H1 (cell line): ENCODE results near the gene BCL11A.

ENCODE experiments used
- CTCF ChIP-seq, 3 experiments: IDR thresholded peaks; 1 replicate in 2 of 3; 2 replicates in 1 of 3; pipeline versions ENCODE4 v1.5.1 to v1.6.1; 2011; ENCODE audit warnings: low read length in 3 of 3, mild to moderate bottlenecking in 3 of 3, inconsistent platforms in 2 of 3, low read depth in 1 of 3, moderate library complexity in 1 of 3; ENCODE audit not compliant: insufficient read depth in 1 of 3; ENCODE audit errors: control extremely low read depth in 1 of 3
- JUND ChIP-seq: IDR thresholded peaks from 2 replicates; pipeline ENCODE4 v1.6.1; 2011; ENCODE audit warnings: mild to moderate bottlenecking, improper control_type of control experiment, low read length
- RAD21 ChIP-seq, 2 experiments: IDR thresholded peaks in 1 of 2; conservative IDR thresholded peaks in 1 of 2; 2 replicates each; pipeline ENCODE4 v1.6.1; 2011; ENCODE audit warnings: low read depth in 2 of 2, low read length in 2 of 2, improper control_type of control experiment in 1 of 2, inconsistent platforms in 1 of 2, mild to moderate bottlenecking in 1 of 2, moderate library complexity in 1 of 2
- RNF2 ChIP-seq: fragments of 200-900, 300-1000 bp; sonication (generic); IDR thresholded peaks from 2 replicates; pipeline ENCODE4 v1.7.1; 2016; ENCODE audit warnings: borderline replicate concordance, low read depth, mild to moderate bottlenecking, antibody characterized with exemption, low read length; ENCODE audit not compliant: poor library complexity, severe bottlenecking; ENCODE audit errors: missing control alignments
- YY1 ChIP-seq: IDR thresholded peaks from 2 replicates; pipeline ENCODE4 v1.6.1; 2011; ENCODE audit warnings: low read depth, mild to moderate bottlenecking, low read length

- no peak for TF ChIP-seq RNF2
- no peak for TF ChIP-seq YY1
- TF ChIP-seq CTCF (IDR thresholded peaks at IDR 0.05; ENCODE audit: control extremely low read depth in 1 of 3, insufficient read depth in 1 of 3, low read depth in 1 of 3, low read length in 3 of 3) = no peak
- no peak for TF ChIP-seq JUND
- TF ChIP-seq RAD21 (IDR thresholded peaks at IDR 0.05 in 1 of 2, conservative IDR thresholded peaks at IDR 0.05 in 1 of 2; ENCODE audit: low read depth in 2 of 2, low read length in 2 of 2) = no peak
Measured at GRCh38 chr2:60470340-60470739, 83.1 kb downstream of the BCL11A start.
